Measurements from ENCODE around the gene NPNT.

DNA sequence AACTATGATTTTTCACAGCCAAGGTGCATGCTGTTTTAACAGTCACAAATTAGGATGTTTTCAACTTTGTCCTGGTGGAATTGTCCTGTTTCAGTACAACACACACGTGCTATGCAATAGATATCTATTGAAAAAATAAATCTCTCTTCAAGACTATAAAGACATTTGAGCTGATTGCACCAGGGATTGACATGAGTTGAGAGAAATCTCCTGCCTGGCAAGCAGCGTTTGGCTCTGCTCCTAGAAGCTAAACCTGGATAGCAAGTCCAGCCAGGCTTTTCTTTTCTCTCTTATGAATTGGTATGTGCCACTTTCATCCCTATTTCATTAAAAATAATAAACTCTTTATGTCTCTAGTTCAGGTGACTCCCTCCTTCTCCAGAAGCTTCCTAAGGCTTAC, 16.6 kb upstream of the NPNT start:
- TF ChIP-seq, protein P1, sequence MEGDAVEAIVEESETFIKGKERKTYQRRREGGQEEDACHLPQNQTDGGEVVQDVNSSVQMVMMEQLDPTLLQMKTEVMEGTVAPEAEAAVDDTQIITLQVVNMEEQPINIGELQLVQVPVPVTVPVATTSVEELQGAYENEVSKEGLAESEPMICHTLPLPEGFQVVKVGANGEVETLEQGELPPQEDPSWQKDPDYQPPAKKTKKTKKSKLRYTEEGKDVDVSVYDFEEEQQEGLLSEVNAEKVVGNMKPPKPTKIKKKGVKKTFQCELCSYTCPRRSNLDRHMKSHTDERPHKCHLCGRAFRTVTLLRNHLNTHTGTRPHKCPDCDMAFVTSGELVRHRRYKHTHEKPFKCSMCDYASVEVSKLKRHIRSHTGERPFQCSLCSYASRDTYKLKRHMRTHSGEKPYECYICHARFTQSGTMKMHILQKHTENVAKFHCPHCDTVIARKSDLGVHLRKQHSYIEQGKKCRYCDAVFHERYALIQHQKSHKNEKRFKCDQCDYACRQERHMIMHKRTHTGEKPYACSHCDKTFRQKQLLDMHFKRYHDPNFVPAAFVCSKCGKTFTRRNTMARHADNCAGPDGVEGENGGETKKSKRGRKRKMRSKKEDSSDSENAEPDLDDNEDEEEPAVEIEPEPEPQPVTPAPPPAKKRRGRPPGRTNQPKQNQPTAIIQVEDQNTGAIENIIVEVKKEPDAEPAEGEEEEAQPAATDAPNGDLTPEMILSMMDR (IDR thresholded peaks at IDR 0.05) = no peak
- TF ChIP-seq POLR2A (IDR thresholded peaks at IDR 0.05) (no peak), POLR2AphosphoS5 (IDR thresholded peaks at IDR 0.05; ENCODE audit: insufficient read depth in 1 of 2, low read depth in 1 of 2) (no peak)

Measured in vagina (tissue), 2 donors.